NCI-H187 treated with DMSO at 0.1 percent for 48 hours (cell line): Measurements from ENCODE around the gene NFKB1.
"Not testable (repeated sequence)": the region's sequence is repeated elsewhere in the genome, so short reads cannot be mapped to it uniquely, and the experiment has no call there.

Experiments used
- DNase-seq: peaks from one replicate; lab custom pipeline; 2025; lab: John Stamatoyannopoulos, UW

NFKB1 gene

GRCh38 chr4:102567427-102567826, 66.3 kb downstream of the NFKB1 start:
- DNase-seq: no peak

- no peak for DNase-seq
These were observed 68.0 kb downstream of the NFKB1 start for GRCh38 chr4:102569200-102569599.

- DNase-seq: not testable (repeated sequence)
These were observed 69.1 kb downstream of the NFKB1 start for GRCh38 chr4:102570211-102570610.

GRCh38 chr4:102572452-102572851, 71.3 kb downstream of the NFKB1 start:
- no peak for DNase-seq

- DNase-seq: no peak
These were observed 73.2 kb downstream of the NFKB1 start for GRCh38 chr4:102574317-102574716.

GRCh38 chr4:102575369-102576129, 74.4 kb downstream of the NFKB1 start:
- no peak for DNase-seq

- no peak for DNase-seq
These were observed 77.1 kb downstream of the NFKB1 start for GRCh38 chr4:102578270-102578669.

- no peak for DNase-seq
These were observed 77.7 kb downstream of the NFKB1 start for GRCh38 chr4:102578819-102579218.

- no peak for DNase-seq
These were observed 78.8 kb downstream of the NFKB1 start for GRCh38 chr4:102579794-102580462.

- DNase-seq: no peak
These were observed 79.3 kb downstream of the NFKB1 start for GRCh38 chr4:102580463-102580842.

- no peak for DNase-seq
These were observed 82.9 kb downstream of the NFKB1 start for GRCh38 chr4:102584091-102584490.

GRCh38 chr4:102585329-102585728, 84.2 kb downstream of the NFKB1 start:
- DNase-seq: no peak

GRCh38 chr4:102586002-102586643, 85.0 kb downstream of the NFKB1 start:
- no peak for DNase-seq

GRCh38 chr4:102586644-102587021, 85.5 kb downstream of the NFKB1 start:
- DNase-seq: no peak

- no peak for DNase-seq
These were observed 88.6 kb downstream of the NFKB1 start for GRCh38 chr4:102589743-102590142.

GRCh38 chr4:102592256-102592655, 91.1 kb downstream of the NFKB1 start:
- DNase-seq: no peak

- no peak for DNase-seq
These were observed 92.0 kb downstream of the NFKB1 start for GRCh38 chr4:102593147-102593546.

- DNase-seq: no peak
These were observed 92.8 kb downstream of the NFKB1 start for GRCh38 chr4:102594000-102594399.

- DNase-seq: no peak
These were observed 95.4 kb downstream of the NFKB1 start for GRCh38 chr4:102596532-102596931.

- DNase-seq: peak; percentile 59
These were observed 97.1 kb downstream of the NFKB1 start for GRCh38 chr4:102598086-102598761.

- no peak for DNase-seq
These were observed 97.7 kb downstream of the NFKB1 start for GRCh38 chr4:102598762-102599374.

GRCh38 chr4:102599455-102599854, 98.3 kb downstream of the NFKB1 start:
- no peak for DNase-seq
